EH (cell line): ENCODE data around the gene CMSS1.

Experiments
- DNase-seq: peaks from one replicate; pipeline ENCODE4 v3.0.0-alpha.2; 2015; ENCODE audit warnings: low read depth

The CMSS1 gene

DNA sequence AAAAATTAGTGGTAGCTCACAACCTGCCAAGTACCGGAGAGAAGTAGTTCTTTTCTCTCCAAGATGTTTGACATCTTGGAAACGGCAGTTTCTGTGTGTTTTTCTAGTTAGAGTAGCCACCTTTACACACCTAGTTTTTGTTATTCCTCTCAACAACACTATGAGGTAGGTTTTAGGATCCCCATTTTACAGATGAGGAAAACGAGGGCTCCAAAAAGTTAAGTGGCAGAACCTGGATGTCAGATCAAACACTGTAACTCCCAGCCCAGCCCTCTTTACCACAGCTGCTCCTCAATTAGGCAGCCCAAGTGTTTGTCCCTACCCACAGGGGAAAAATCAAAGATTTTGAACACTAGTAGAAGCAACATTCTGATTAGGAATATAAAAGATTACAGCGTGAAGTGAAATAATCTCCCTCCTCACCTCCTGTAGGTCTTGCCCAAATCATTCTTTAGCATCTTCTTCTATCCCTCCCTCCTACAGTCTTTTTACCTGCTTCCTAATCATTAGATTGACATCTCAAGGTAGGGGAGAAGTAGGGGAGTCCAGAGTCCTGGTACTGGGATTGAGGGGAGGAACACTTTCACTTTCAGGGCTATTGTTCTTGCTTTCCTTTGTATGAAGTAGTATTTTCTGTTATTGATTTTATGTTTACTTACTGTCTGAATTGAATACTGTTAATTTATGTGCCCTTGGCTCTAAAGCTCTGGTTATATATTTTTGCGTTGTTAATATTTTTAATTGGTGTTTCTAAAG is 142.6 kb downstream of the CMSS1 start:
- no peak for DNase-seq

- DNase-seq, result peak; percentile 84
Measured at GRCh38 chr3:99960941-99961340, 143.3 kb downstream of the CMSS1 start.

DNA sequence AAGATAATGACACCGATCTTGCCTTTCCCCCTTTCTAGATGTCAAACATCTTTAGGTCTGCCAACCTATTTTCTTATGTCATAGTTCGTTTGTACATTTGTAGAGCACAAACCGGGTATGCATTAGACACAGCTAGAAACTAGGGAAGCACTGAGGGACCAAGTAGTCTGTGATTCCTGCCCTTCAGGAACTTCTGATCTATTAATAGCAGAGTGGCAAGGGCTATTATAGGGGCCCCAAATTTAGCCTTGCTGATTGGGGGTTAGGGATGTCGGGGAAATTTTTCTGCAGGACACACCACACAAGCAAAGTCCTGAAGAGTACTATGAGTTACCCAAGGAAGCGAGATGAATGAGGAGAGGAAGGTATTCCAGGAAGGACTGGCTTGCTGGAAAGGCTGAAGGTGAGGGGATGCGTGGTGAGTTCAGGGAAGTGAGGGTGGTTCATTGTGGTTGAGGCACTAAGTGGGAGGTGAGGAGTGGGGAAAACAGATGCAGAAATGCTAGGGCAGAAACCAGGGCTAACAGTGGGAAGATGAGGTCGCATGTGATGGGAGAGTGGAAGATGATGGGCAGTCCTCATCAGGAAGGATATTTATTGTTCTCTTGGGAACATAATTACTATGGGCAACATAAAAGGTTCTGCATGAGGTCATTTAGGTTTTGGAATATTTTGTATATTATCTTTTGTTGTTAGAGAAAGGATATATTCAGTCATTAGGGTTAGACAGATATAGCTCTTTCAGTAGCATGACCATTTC is 144.3 kb downstream of the CMSS1 start:
- no peak for DNase-seq

GRCh38 chr3:99962703-99963102 is 145.0 kb downstream of the CMSS1 start:
- peak; percentile 94 for DNase-seq

GRCh38 chr3:99965077-99965476 is 147.4 kb downstream of the CMSS1 start:
- peak; percentile 61 for DNase-seq

- DNase-seq, result no peak
Measured at GRCh38 chr3:99965681-99966408, 148.2 kb downstream of the CMSS1 start.

GRCh38 chr3:99966662-99967416 is 149.2 kb downstream of the CMSS1 start:
- peak; percentile 70 for DNase-seq

DNA sequence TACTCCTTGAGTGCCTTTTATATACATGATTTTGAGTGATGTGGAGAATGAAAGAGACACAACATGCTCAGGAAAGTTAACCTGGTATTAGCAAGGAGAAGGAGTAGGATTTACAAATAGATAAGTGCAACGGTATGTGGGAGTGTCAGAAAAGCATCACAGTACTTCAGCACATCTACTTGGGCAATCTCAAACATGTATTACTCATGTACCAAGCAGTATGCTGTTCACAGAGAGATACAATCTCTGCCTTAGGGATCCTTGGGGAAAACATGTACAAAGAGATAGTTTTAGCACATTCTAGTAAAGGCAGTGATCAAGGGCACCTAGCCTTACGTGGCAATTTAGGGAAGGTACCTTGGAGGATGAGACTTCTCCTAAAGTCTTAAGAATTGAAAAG is 150.1 kb downstream of the CMSS1 start:
- DNase-seq, result peak; percentile 80

GRCh38 chr3:99969136-99969535 is 151.5 kb downstream of the CMSS1 start:
- no peak for DNase-seq

DNA sequence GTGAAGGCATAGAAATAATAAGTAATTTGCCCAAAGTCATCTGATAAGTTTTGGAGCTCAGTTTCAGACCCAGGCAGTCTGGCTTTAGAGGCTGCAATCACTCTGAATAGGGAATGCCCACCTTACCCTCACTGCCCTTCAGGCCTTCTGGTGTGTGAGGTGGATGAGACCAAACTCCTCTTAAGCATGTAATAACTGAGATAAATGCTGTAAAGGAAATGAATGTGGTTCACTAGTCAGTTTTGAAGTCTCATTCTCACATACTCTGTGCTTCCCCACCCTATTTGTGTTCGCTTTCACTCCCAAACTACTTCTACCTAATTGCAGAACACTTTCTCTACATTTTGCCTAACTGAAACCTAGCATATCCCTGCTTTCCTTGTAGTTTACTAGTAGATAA is 152.5 kb downstream of the CMSS1 start:
- no peak for DNase-seq

GRCh38 chr3:99971761-99972160 is 154.1 kb downstream of the CMSS1 start:
- DNase-seq, result no peak

- no peak for DNase-seq
Measured at GRCh38 chr3:99972380-99973104, 154.9 kb downstream of the CMSS1 start.

- no peak for DNase-seq
Measured at GRCh38 chr3:99974989-99975388, 157.3 kb downstream of the CMSS1 start.

DNA sequence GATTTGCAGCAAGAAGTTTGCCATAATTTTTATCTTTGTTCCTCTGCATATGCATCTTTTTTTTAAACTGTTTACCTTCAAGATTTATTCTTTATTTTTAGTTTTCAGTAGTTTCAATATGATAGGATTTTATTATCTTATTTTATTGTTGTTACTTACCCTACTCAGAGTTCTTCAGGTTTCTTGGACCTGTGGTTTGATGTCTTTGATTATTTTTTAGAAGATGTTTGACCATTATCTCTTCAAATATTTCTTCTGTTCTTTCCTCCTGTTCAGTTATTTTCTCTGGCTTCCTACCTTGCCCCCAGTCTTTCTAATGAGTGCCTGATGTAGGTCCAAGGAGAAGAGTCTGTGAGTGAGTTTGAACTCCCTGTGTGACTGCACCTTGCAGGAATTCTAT is 158.9 kb downstream of the CMSS1 start:
- no peak for DNase-seq

DNA sequence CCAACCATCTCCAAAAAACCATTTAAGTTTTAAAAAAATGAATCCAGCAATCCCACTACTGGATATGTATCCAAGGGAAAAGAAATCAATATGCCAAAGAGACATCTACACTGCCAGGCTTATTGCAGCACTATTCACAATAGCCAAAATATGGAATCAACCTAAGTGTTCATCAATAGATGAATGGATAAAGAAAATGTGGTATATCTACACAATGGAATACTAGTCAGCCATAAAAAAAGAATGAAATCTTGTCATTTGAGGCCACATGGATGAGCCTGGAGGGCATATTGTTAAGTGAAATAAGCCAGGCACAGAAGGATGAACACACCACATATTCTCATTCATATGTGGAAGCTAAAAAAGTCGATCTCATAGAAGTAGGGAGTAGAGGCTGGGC is 160.6 kb downstream of the CMSS1 start:
- DNase-seq, result no peak

- DNase-seq, result no peak
Measured at GRCh38 chr3:99980606-99981005, 162.9 kb downstream of the CMSS1 start.

GRCh38 chr3:99981138-99981537 is 163.5 kb downstream of the CMSS1 start:
- DNase-seq, result no peak

- no peak for DNase-seq
Measured at GRCh38 chr3:99982650-99983049, 165.0 kb downstream of the CMSS1 start.

GRCh38 chr3:99984139-99984538 is 166.5 kb downstream of the CMSS1 start:
- no peak for DNase-seq

- no peak for DNase-seq
Measured at GRCh38 chr3:99984668-99985067, 167.0 kb downstream of the CMSS1 start.

DNA sequence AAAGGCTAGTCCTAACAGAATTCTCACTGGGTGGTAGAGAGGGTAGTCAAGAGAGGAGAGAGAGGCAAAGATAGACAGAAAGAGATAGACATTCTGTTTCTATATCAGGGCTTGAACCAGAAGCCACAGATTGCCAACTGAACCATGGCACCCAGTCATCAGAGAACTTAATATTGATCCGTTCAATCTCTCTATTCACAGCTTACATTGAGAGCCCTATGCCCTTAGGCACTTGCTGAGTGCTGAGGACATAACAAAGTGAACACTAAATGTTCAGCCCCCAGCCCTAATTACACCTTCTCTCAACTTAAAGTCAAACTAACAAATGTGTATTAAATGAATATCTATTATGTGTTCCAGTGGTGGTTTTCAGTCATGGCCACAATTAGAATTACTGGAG is 172.5 kb downstream of the CMSS1 start:
- DNase-seq, result no peak
